ENCODE measurements around the gene MND1.

MND1 gene

DNA sequence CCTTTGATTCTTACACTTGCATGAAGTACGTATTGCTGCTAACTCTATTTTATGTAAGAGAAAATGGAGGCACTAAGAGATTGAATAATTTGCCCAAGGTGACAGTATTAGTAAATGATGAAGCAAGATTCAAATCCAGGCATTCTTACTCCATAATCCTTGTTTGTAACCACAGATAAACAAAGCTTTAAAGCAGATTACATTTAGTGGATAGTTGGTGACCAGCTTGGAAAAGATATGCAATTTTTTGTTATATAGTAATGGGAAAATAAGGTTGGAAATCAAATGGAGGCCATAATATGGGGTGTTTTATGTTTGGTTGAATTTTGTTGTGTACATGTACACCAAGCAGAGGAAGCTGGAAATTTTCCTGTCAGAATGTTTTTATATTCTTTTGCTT is 30.8 kb downstream of the MND1 start:
- no peak overlapping the region for H3K4me3 ChIP-seq (replicated peaks; ENCODE audit: low read depth, low read length)
- no peak for DNase-seq (ENCODE audit: low read depth)
- TF ChIP-seq, protein P1, sequence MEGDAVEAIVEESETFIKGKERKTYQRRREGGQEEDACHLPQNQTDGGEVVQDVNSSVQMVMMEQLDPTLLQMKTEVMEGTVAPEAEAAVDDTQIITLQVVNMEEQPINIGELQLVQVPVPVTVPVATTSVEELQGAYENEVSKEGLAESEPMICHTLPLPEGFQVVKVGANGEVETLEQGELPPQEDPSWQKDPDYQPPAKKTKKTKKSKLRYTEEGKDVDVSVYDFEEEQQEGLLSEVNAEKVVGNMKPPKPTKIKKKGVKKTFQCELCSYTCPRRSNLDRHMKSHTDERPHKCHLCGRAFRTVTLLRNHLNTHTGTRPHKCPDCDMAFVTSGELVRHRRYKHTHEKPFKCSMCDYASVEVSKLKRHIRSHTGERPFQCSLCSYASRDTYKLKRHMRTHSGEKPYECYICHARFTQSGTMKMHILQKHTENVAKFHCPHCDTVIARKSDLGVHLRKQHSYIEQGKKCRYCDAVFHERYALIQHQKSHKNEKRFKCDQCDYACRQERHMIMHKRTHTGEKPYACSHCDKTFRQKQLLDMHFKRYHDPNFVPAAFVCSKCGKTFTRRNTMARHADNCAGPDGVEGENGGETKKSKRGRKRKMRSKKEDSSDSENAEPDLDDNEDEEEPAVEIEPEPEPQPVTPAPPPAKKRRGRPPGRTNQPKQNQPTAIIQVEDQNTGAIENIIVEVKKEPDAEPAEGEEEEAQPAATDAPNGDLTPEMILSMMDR (IDR thresholded peaks at IDR 0.05; ENCODE audit: low read length, missing control alignments), result no peak

DNA sequence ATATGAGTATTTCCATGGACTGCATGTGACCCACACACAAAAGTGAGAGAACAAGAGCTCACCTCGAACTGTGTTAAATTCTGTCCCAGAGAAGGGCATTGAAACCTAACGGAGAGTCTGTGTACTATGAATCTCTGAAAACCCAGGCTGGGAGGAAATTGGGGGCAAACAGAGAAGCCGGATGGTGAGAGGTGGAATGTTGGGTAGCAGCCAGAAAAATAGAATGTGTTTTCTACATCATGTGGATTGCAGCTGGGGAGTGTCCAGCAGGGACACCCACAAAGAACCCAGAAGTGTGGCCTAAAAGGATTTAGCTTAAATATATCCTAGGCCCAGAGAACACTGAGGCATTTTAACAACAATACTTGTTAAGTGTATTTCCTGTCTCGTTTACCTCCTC is 38.6 kb downstream of the MND1 start:
- no peak overlapping the region for H3K4me3 ChIP-seq (replicated peaks; ENCODE audit: low read depth, low read length)
- TF ChIP-seq, protein P1 (IDR thresholded peaks at IDR 0.05; ENCODE audit: low read length, missing control alignments), result no peak
- DNase-seq (ENCODE audit: low read depth), result peak; percentile 6

DNA sequence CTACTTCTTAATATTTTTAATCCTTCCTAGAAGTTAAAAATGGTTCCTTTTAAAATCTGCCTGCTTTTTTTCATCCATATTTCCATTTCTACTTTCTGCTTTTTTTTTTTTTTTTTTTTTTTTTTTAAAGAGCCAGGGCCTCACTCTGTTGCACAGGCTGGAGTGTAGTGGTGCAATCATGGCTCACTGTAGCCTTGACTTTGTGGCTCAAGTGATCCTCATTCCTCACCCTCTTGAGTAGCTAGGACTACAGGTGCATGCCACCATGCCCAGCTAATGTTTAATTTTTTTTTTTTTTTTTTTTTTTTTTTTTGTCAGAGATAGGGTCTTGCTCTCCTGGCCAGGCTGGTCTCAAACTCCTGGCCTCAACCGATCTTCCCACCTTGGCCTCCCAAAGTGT is 39.7 kb downstream of the MND1 start:
- no peak for DNase-seq (ENCODE audit: low read depth)
- H3K4me3 ChIP-seq (replicated peaks; ENCODE audit: low read depth, low read length), result no peak overlapping the region
- TF ChIP-seq, protein P1 (IDR thresholded peaks at IDR 0.05; ENCODE audit: low read length, missing control alignments), result no peak

DNA sequence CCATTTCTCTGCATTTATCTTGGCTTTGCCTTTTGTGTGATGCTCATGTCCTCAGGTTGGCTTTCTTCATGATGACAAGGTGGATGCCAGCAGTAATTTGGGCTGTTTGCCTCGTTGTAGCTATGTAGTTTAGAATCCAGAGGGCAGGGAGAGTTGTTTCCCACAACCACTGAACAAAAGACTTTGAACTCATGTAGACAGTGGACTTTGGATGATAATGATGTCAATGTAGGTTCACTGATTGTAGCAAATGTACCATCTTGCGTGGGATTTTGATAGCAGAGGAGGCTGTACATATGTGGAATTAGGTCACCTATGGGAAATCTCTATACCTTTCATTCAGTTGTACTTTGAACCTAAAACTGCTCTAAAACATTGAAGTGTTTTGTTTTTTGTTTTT is 41.3 kb downstream of the MND1 start:
- H3K4me3 ChIP-seq (replicated peaks; ENCODE audit: low read depth, low read length), result no peak overlapping the region
- TF ChIP-seq, protein P1 (IDR thresholded peaks at IDR 0.05; ENCODE audit: low read length, missing control alignments), result no peak
- no peak for DNase-seq (ENCODE audit: low read depth)

DNA sequence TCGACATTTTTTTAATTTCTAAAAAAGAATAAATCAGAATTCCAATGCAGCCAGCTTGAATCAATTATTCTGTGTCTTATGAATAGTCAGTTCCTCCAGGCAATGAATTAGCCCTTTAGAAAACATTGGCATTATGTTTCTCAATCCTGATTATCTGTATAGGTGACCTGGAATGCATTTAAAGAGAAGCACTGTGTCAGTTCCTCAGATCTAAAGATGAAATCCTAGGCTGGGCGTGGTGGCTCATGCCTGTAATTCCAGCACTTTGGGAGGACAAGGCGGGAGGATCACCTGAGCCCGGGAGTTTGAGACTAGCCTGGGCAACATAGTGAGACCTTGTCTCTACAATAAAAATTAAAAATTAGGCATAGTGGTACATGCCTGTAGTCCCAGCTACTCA is 43.5 kb downstream of the MND1 start:
- DNase-seq (ENCODE audit: low read depth), result no peak
- H3K4me3 ChIP-seq (replicated peaks; ENCODE audit: low read depth, low read length), result no peak overlapping the region
- TF ChIP-seq, protein P1 (IDR thresholded peaks at IDR 0.05; ENCODE audit: low read length, missing control alignments), result no peak

DNA sequence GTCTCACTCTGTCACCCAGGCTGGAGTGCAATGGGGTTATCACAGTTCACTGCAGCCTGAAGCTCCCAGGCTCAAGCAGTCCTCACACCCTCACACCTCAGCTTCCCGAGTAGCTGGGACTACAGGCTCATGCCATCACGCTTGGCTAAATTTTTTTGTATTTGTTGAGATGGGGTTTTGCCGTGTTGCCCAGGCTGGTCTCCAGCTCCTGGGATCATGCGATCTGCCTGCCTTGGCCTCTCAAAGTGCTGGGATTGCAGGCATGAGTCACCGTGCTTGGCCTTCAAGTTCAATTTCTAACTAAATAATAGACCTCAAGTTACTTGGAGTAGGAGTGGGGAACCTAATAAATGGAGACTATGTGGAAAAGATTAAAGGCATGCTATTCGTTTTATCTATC is 48.9 kb downstream of the MND1 start:
- DNase-seq (ENCODE audit: low read depth), result peak; percentile 53
- TF ChIP-seq, protein P1 (IDR thresholded peaks at IDR 0.05; ENCODE audit: low read length, missing control alignments), result no peak
- no peak overlapping the region for H3K4me3 ChIP-seq (replicated peaks; ENCODE audit: low read depth, low read length)

DNA sequence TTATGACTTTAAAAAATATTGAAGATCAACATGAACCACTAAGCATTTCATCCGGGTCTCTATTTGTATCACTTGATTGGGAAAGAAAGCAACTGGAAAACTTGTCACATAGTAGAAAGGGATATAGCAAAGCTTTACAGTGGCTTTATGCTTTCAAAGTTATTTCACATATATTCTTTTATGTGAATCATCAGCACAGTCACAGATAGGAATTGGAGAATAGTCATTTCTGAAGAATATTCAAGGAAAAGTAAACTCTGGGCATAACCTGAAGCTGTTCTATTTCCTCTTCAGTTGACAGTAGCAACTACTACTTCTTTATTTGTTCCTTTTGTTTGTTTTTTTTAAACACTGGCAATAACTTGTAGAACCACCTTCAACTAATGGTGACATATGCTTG is 50.5 kb downstream of the MND1 start:
- TF ChIP-seq, protein P1 (IDR thresholded peaks at IDR 0.05; ENCODE audit: low read length, missing control alignments), result no peak
- H3K4me3 ChIP-seq (replicated peaks; ENCODE audit: low read depth, low read length), result no peak overlapping the region
- DNase-seq (ENCODE audit: low read depth), result no peak
